Left ventricle myocardium inferior (tissue), 1 donor: ENCODE data around the gene KPTN. TPM values are rescaled to one million over a fixed set of nuclear protein-coding genes. Genes with fewer than 3 reads are reported as not detected.

Experiments
- DNase-seq: peaks from one replicate; pipeline ENCODE4 v3.0.0-alpha.2; 2020
- H3K27ac ChIP-seq: fragments of 200-600 bp; replicated peaks from 2 replicates; pipeline ENCODE4 v1.8.0; 2021
- H3K27me3 ChIP-seq: fragments of 200-600 bp; 2 replicates; pipeline ENCODE4 v1.8.0; 2021; ENCODE audit warnings: low read depth
- H3K36me3 ChIP-seq: fragments of 200-600 bp; 2 replicates; pipeline ENCODE4 v1.8.0; 2021
- H3K4me1 ChIP-seq: fragments of 200-600 bp; 2 replicates; pipeline ENCODE4 v1.8.0; 2021
- H3K4me3 ChIP-seq: fragments of 200-600 bp; 2 replicates; pipeline ENCODE4 v1.8.0; 2021; ENCODE audit warnings: mild to moderate bottlenecking, moderate library complexity
- H3K9me3 ChIP-seq: fragments of 200-600 bp; replicated peaks from 2 replicates; pipeline ENCODE4 v1.8.0; 2021
- intact Hi-C: fragments of 100-400 bp; cut with micrococcal nuclease; formaldehyde crosslinking; loops from one replicate; pipeline ENCODE4 v1.11.0; 2022
- total RNA-seq: library from RNA; stranded (reverse); fragmentation: NEBNext Ultra II Directional; extraction: Animal tissue kit (Norgen Biotek cat#: 25700); gene quantifications from one replicate; pipeline ENCODE4 v1.2.1, GENCODE V29; 2021
- TF ChIP-seq, protein P1 (sequence below): fragments of 200-600 bp; IDR thresholded peaks from 2 replicates; pipeline ENCODE4 v1.8.0; 2021; ENCODE audit warnings: antibody characterized with exemption, mild to moderate bottlenecking, borderline replicate concordance
- donor health status: DM: no; HTN: yes; CAD: no; lungs with severe emphysema.

KPTN gene
- total RNA-seq, 1 donor from 2014 or later, result 10.9 TPM

DNA sequence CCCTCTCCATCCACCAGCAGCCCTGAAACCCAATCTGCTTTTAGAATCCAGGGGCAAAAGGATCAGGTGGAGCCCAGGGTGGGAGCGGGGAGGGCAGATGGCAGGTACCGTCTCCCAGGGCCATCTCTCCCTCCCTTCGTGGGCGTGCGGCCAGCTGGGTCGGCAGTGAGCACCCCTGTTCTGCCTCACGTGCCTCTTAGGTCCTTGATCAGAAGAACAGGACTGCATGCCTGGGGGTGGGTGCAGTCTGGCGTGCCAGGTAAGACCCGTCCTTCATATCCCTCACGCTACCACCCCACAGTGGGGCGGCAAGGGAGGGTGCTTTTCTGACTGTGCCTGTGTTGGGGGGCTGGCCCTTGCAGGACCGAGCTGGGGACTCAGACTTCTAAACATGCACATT, 14.3 kb downstream of the KPTN start:
- H3K9me3 ChIP-seq, result no peaks in the 10 kb centered on the region

DNA sequence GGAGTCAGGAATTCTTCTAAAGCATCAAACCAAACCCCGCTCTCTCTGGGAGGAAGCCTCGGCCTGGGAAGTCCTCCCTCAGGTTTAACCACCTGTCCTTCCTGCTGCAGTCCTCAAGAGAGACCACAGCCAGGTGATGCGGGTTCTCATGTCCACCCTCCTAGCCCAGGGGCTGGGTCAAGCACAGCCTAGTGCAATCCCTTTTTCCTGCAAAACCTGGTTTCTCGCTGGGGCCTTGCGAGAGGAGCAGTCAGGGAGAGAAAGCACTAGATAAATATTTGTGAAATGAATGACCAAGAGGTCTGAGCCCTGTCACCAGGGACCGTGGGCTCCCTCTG, 14.7 kb downstream of the KPTN start:
- no peak overlapping the region for H3K27ac ChIP-seq
- H3K4me1 ChIP-seq, result peaks cover 7% of the 10 kb centered on the region
- H3K9me3 ChIP-seq, result no peaks in the 10 kb centered on the region
- H3K4me3 ChIP-seq, result no peak overlapping the region
- intact Hi-C loops, result no loop called here
- H3K27me3 ChIP-seq, result peaks cover 95% of the 10 kb centered on the region
- no peaks in the 10 kb centered on the region for H3K36me3 ChIP-seq
- DNase-seq, result no peak
- TF ChIP-seq, protein P1, sequence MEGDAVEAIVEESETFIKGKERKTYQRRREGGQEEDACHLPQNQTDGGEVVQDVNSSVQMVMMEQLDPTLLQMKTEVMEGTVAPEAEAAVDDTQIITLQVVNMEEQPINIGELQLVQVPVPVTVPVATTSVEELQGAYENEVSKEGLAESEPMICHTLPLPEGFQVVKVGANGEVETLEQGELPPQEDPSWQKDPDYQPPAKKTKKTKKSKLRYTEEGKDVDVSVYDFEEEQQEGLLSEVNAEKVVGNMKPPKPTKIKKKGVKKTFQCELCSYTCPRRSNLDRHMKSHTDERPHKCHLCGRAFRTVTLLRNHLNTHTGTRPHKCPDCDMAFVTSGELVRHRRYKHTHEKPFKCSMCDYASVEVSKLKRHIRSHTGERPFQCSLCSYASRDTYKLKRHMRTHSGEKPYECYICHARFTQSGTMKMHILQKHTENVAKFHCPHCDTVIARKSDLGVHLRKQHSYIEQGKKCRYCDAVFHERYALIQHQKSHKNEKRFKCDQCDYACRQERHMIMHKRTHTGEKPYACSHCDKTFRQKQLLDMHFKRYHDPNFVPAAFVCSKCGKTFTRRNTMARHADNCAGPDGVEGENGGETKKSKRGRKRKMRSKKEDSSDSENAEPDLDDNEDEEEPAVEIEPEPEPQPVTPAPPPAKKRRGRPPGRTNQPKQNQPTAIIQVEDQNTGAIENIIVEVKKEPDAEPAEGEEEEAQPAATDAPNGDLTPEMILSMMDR, result no peak

More for the DNA sequence above, 14.3 kb downstream of the KPTN start:
- peaks cover 95% of the 10 kb centered on the region for H3K27me3 ChIP-seq
- no peak for DNase-seq
- peaks cover 7% of the 10 kb centered on the region for H3K4me1 ChIP-seq
- TF ChIP-seq, protein P1, result no peak
- H3K27ac ChIP-seq, result no peak overlapping the region
- intact Hi-C loops, result no loop called here
- no peaks in the 10 kb centered on the region for H3K36me3 ChIP-seq
- H3K4me3 ChIP-seq, result no peak overlapping the region

DNA sequence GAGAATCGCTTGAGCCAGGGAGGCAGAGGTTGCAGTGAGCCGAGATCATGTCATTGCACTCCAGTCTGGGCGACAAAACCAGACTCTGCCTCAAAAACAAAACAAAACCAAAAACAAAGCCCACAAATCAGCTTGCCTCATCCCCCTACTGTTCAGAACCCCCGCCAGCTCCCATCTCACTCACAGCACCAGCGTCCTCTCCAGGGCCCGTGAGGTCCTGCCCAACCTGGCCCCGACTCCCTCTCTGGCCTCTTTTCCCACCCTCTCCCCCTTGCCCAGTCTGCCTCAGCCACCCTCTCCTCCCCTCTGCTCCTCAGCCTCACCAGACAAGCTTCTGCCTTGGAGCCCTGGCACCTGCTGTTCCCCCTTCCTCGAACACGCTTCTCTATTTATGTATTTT, 16.1 kb downstream of the KPTN start:
- TF ChIP-seq, protein P1, result no peak
- Histone ChIP-seq H3K27ac (no peak overlapping the region), H3K4me3 (no peak overlapping the region), H3K9me3 (no peaks in the 10 kb centered on the region), H3K4me1 (peaks cover 7% of the 10 kb centered on the region), H3K27me3 (peaks cover 95% of the 10 kb centered on the region), H3K36me3 (no peaks in the 10 kb centered on the region)
- DNase-seq, result no peak
- intact Hi-C loops, result no loop called here

DNA sequence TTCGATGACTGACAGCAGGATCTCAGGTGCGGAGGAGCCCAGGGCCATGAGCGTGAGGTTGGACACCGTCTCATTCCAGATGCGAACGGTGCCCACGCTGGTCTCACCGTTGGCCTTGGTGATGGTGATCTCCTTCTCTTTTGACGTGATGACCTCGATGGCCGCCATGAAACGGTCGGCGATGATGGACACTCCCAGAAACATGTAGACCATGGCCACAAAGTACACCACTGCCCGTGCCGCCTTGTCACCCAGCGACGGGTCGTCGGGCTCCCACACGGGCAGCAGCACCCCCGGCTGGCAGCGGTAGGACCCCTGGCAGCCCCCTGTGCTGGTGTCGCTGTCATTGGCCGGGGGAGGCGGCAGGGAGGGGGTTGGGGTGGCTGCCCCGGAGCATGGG, 18.1 kb downstream of the KPTN start:
- no peak overlapping the region for H3K27ac ChIP-seq
- TF ChIP-seq, protein P1, result no peak
- H3K27me3 ChIP-seq, result peaks cover 95% of the 10 kb centered on the region
- H3K4me1 ChIP-seq, result no peaks in the 10 kb centered on the region
- no peaks in the 10 kb centered on the region for H3K9me3 ChIP-seq
- intact Hi-C loops, result no loop called here
- H3K4me3 ChIP-seq, result no peak overlapping the region
- no peaks in the 10 kb centered on the region for H3K36me3 ChIP-seq
- DNase-seq, result no peak

DNA sequence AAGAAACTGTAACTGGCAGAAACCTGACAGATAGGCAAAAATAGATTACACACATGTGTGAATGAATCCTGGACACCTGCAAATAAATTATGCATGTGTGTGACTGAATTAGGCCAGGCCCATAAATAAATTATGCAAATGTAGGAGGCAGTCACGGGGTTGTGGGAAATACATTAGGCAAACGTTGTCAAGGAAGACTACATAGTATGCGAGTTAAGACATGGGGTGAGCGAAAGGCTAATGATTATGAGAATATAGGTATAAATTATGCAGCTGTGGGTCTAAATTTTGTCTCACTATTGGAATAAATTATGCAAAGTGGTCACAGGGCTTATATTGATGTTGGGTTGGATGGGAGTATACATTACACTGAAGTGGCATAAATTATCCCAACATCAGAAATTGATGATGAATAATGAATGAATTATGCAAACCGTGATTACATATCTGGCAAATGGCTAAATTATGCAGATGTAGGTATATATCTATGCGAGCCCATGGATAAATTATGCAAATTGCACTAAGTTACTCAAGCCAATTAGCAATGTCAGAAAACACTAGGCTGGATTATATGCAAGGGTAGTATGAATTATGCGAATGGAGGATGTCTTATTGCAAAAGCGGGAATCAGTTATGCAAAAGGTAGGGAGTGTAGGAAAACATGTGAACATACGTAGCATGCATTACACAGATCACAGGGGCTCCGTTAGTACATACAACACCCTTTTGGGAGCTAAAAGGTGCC, 19.2 kb downstream of the KPTN start:
- Histone ChIP-seq H3K27ac (no peak overlapping the region), H3K4me1 (no peaks in the 10 kb centered on the region), H3K4me3 (no peak overlapping the region), H3K9me3 (no peaks in the 10 kb centered on the region), H3K36me3 (no peaks in the 10 kb centered on the region), H3K27me3 (peaks cover 96% of the 10 kb centered on the region)
- TF ChIP-seq, protein P1, result no peak
- intact Hi-C loops, result no loop called here
- DNase-seq, result no peak
